Mucosa of stomach (tissue), 1 donor: ENCODE data around the gene GDF9.
A peak's percentile ranks its signal among the peaks of the same experiment; 100 is the strongest.

ENCODE experiments used
- H3K27me3 ChIP-seq: one replicate; pipeline ENCODE4 v1.7.0; 2013; ENCODE audit warnings: mild to moderate bottlenecking, low read length; ENCODE audit not compliant: control insufficient read depth, insufficient read depth
- H3K36me3 ChIP-seq: one replicate; pipeline ENCODE4 v1.7.0; 2013; ENCODE audit warnings: low read length; ENCODE audit not compliant: control insufficient read depth, insufficient read depth
- H3K4me1 ChIP-seq: one replicate; pipeline ENCODE4 v1.7.0; 2013; ENCODE audit warnings: mild to moderate bottlenecking, low read length; ENCODE audit not compliant: control insufficient read depth, insufficient read depth
- H3K4me3 ChIP-seq: one replicate; pipeline ENCODE4 v1.7.0; 2013; ENCODE audit warnings: low read length
- H3K9ac ChIP-seq: one replicate; pipeline ENCODE4 v1.7.0; 2013; ENCODE audit warnings: mild to moderate bottlenecking, low read length, moderate library complexity
- H3K9me3 ChIP-seq: one replicate; pipeline ENCODE4 v1.7.0; 2013; ENCODE audit warnings: mild to moderate bottlenecking, low read length, moderate library complexity; ENCODE audit not compliant: control insufficient read depth
- donor health status: Pancreatic carcinoma.

The GDF9 gene

GRCh38 chr5:132821791-132822190, 44.5 kb downstream of the GDF9 start:
- H3K9ac ChIP-seq, result no peak overlapping the region
- H3K27me3 ChIP-seq, result peaks cover 6% of the 10 kb centered on the region
- peaks cover 16% of the 10 kb centered on the region for H3K4me1 ChIP-seq
- no peak overlapping the region for H3K4me3 ChIP-seq
- no peaks in the 10 kb centered on the region for H3K9me3 ChIP-seq
- H3K36me3 ChIP-seq, result no peaks in the 10 kb centered on the region

- no peak overlapping the region for H3K9ac ChIP-seq
- no peaks in the 10 kb centered on the region for H3K9me3 ChIP-seq
- peaks cover 16% of the 10 kb centered on the region for H3K4me1 ChIP-seq
- no peaks in the 10 kb centered on the region for H3K36me3 ChIP-seq
- H3K27me3 ChIP-seq, result peaks cover 6% of the 10 kb centered on the region
- H3K4me3 ChIP-seq, result no peak overlapping the region
Measured at GRCh38 chr5:132821350-132821749, 44.9 kb downstream of the GDF9 start.

GRCh38 chr5:132820162-132820754, 46.0 kb downstream of the GDF9 start:
- no peak overlapping the region for H3K4me3 ChIP-seq
- peaks cover 16% of the 10 kb centered on the region for H3K4me1 ChIP-seq
- no peak overlapping the region for H3K9ac ChIP-seq
- peaks cover 6% of the 10 kb centered on the region for H3K27me3 ChIP-seq
- H3K36me3 ChIP-seq, result no peaks in the 10 kb centered on the region
- no peaks in the 10 kb centered on the region for H3K9me3 ChIP-seq

- Histone ChIP-seq H3K9me3 (no peaks in the 10 kb centered on the region), H3K4me1 (peaks cover 16% of the 10 kb centered on the region), H3K9ac (no peak overlapping the region), H3K36me3 (no peaks in the 10 kb centered on the region), H3K27me3 (peaks cover 8% of the 10 kb centered on the region), H3K4me3 (no peak overlapping the region)
Measured at GRCh38 chr5:132819468-132819867, 46.8 kb downstream of the GDF9 start.

GRCh38 chr5:132817011-132817410, 49.3 kb downstream of the GDF9 start:
- Histone ChIP-seq H3K9ac (no peak overlapping the region), H3K9me3 (no peaks in the 10 kb centered on the region), H3K27me3 (peaks cover 6% of the 10 kb centered on the region), H3K36me3 (no peaks in the 10 kb centered on the region), H3K4me3 (no peak overlapping the region), H3K4me1 (peaks cover 7% of the 10 kb centered on the region)

- H3K4me1 ChIP-seq, result peaks cover 7% of the 10 kb centered on the region
- no peak overlapping the region for H3K4me3 ChIP-seq
- no peak overlapping the region for H3K9ac ChIP-seq
- H3K9me3 ChIP-seq, result no peaks in the 10 kb centered on the region
- H3K36me3 ChIP-seq, result no peaks in the 10 kb centered on the region
- H3K27me3 ChIP-seq, result peaks cover 6% of the 10 kb centered on the region
Measured at GRCh38 chr5:132816554-132816953, 49.7 kb downstream of the GDF9 start.

GRCh38 chr5:132816083-132816482, 50.2 kb downstream of the GDF9 start:
- Histone ChIP-seq H3K4me1 (peaks cover 7% of the 10 kb centered on the region), H3K27me3 (peaks cover 6% of the 10 kb centered on the region), H3K36me3 (no peaks in the 10 kb centered on the region), H3K4me3 (no peak overlapping the region), H3K9me3 (no peaks in the 10 kb centered on the region), H3K9ac (no peak overlapping the region)

- H3K27me3 ChIP-seq, result peaks cover 6% of the 10 kb centered on the region
Measured at GRCh38 chr5:132815454-132815853, 50.8 kb downstream of the GDF9 start.

GRCh38 chr5:132814503-132815294, 51.6 kb downstream of the GDF9 start:
- H3K9ac ChIP-seq, result peak overlapping the region; percentile 65
- H3K36me3 ChIP-seq, result no peaks in the 10 kb centered on the region
- H3K4me3 ChIP-seq, result no peak overlapping the region
- H3K27me3 ChIP-seq, result peaks cover 6% of the 10 kb centered on the region
- H3K9me3 ChIP-seq, result no peaks in the 10 kb centered on the region
- peaks cover 2% of the 10 kb centered on the region for H3K4me1 ChIP-seq

More at GRCh38 chr5:132815454-132815853, 50.8 kb downstream of the GDF9 start:
- H3K9ac ChIP-seq, result no peak overlapping the region
- no peak overlapping the region for H3K4me3 ChIP-seq
- H3K36me3 ChIP-seq, result no peaks in the 10 kb centered on the region
- H3K4me1 ChIP-seq, result peaks cover 7% of the 10 kb centered on the region
- no peaks in the 10 kb centered on the region for H3K9me3 ChIP-seq

GRCh38 chr5:132813599-132814502, 52.4 kb downstream of the GDF9 start:
- no peaks in the 10 kb centered on the region for H3K9me3 ChIP-seq
- H3K4me1 ChIP-seq, result peaks cover 1% of the 10 kb centered on the region
- peak overlapping the region; percentile 46 for H3K4me3 ChIP-seq
- H3K9ac ChIP-seq, result peak overlapping the region; percentile 65
- H3K36me3 ChIP-seq, result no peaks in the 10 kb centered on the region
- peaks cover 6% of the 10 kb centered on the region for H3K27me3 ChIP-seq

- peaks cover 9% of the 10 kb centered on the region for H3K4me1 ChIP-seq
- H3K27me3 ChIP-seq, result peaks cover 6% of the 10 kb centered on the region
- peak within 1 kb of the TSS; percentile 46 for H3K4me3 ChIP-seq
- no peaks in the 10 kb centered on the region for H3K9me3 ChIP-seq
- H3K36me3 ChIP-seq, result no peaks in the 10 kb centered on the region
- H3K9ac ChIP-seq, result peak within 1 kb of the TSS; percentile 65
Measured at GRCh38 chr5:132812781-132813598, 53.3 kb downstream of the GDF9 start, which contains the start of gene SOWAHA. SOWAHA (plus strand) TSS chr5:132813302; CDS start chr5:132813622, 320 bp downstream.
